ENCODE data around the gene SLC48A1.
"Not testable (repeated sequence)": the region's sequence is repeated elsewhere in the genome, so short reads cannot be mapped to it uniquely, and the experiment has no call there.

The SLC48A1 gene

GRCh38 chr12:47813511-47814196 is 40.6 kb downstream of the SLC48A1 start:
- DNase-seq = no peak

GRCh38 chr12:47814539-47815170 is 41.6 kb downstream of the SLC48A1 start:
- no peak for DNase-seq

GRCh38 chr12:47815447-47815846 is 42.4 kb downstream of the SLC48A1 start:
- not testable (repeated sequence) for DNase-seq

DNA sequence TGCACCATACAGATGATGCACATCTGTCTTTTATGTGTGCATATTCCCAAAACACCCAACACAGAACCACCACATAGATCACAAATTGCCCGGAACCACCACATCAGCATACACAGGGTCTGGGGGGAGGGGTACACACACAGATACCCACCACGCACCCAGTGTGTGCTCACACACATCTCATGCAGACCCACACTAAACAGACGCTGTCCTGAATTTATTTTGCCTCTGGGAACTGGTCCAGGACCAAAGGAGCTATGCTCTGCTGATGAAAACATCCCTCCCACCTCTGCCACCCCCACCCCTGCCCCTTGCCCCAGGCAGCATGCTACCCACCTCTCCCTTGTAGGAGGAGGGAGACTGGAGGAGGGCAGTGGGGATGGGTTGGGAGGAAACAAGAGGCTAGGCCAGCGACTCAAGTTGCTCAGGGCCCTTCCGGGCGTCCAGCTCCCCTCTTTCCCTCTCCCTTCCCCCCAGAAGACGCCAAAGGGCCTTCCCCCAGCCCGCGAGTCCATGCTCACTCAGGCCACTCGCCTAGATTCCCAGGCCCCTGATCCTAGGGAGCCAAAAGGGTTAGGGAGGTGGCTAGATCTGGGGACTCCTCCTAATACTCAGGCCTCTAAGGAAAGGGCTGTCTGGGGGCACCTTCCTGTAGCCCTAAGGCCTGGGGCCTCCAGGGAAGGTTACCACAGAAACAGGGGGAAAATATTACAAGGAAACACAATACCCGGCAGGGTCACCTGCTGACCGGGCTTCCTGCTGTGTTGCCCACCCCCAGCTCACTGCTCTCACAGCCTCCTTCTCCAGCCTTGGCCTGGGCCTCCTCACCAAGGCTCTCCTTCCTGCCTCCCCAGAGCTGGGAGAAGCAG is 43.6 kb downstream of the SLC48A1 start:
- no peak for DNase-seq

DNA sequence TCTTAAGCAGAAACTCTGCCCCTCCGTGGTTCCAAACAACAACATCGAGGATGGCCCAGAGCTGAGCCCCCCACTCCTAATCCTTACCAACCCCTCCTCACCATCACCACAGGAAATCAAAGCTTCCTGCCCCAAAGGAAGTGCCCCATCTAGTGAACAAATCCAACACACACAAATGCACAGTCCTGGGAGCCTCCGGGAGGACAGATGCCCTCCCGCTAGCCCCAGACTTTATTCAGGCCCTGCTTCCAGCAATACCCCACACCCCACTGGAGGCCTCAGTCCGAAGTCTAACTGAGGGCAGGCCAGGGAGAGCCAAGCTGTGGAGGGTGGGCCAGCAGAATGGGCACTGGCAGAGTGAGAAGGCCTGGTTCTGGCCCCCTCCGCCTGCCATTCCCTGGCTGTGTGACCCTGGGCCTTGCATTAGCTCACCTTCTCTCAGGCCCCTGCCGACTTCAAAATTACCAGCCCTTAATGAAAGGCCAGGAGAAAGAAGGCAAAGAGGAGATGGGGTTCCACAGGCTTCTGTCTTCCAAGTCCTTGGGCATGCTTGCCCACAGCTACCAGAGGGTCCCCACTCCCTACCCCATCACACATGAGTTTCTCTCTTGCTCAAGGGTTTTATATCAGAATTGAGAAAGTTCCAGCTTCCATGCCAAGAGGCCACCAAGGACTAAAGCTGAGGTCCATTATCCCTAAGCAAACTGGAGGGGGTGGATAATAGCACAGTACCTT is 44.4 kb downstream of the SLC48A1 start:
- DNase-seq = no peak

- no peak for DNase-seq
Measured at GRCh38 chr12:47818007-47818376, 45.0 kb downstream of the SLC48A1 start.

GRCh38 chr12:47818467-47819137 is 45.6 kb downstream of the SLC48A1 start:
- DNase-seq = no peak

DNA sequence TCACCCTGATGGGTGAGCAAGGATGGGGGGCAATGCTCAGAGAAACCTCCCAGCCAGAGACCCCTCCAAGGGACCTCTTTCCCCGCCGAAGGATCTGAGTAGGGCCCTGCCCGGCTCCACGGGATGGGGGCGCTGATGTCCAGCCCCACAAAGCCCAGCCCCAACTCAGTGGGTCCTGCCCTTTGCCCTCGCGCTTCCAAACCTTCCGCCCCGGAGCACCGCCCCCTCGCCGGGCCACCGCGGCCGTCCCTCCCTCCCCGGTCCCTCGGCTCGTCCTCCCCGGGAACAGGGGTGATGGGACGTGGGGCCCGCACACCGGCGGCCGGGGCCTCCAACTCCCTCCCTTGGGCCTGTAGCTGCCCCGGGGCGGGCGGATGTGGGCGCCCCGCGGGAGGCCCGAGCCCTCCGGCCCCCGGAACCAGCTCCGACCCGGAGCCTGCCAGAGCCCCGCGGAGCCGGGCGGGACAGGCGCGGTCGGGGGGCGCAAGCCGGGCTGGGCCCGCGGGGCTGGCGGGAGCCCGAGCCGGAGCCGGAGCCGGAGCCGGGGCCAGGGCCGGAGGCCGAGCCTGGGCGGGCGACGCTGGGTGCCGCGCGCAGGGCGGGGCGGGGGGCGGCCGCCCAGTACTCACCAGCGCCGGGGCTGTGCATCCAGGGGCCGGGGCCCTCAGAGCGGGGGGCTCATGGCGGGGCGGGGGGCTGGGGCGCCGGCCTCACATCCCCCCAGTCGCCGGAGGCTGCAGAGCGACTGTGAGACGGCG is 46.3 kb downstream of the SLC48A1 start:
- no peak for DNase-seq

- peak in 1 of 2 experiments; percentile 32 for DNase-seq
Measured at GRCh38 chr12:47819896-47820630, 47.0 kb downstream of the SLC48A1 start, which contains the start of gene HDAC7. Gene HDAC7 (minus strand): TSS chr12:47819903. CDS start chr12:47819785, 118 bp downstream.

- DNase-seq = no peak
Measured at GRCh38 chr12:47820631-47821345, 47.8 kb downstream of the SLC48A1 start.

DNA sequence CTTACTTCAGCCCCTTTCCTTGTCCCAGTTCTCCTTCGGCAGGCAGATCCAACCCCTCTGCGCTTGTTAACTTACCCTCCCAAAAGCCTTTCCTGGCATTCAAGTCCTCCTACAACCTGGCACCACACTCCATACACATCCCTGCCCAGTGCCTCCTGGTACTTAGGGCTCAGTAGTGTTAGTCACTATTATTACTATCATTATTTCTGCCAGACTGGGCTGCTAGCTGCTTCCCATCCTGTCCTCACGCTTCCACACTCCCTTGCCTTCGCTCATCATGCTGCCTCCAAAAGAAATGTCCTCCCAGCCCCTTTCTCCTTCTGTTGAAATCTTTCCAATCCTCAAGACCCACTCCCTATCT is 48.3 kb downstream of the SLC48A1 start:
- no peak for DNase-seq

- no peak for DNase-seq
Measured at GRCh38 chr12:47822401-47822800, 49.4 kb downstream of the SLC48A1 start.

- no peak for DNase-seq
Measured at GRCh38 chr12:47822863-47823262, 49.8 kb downstream of the SLC48A1 start.

DNA sequence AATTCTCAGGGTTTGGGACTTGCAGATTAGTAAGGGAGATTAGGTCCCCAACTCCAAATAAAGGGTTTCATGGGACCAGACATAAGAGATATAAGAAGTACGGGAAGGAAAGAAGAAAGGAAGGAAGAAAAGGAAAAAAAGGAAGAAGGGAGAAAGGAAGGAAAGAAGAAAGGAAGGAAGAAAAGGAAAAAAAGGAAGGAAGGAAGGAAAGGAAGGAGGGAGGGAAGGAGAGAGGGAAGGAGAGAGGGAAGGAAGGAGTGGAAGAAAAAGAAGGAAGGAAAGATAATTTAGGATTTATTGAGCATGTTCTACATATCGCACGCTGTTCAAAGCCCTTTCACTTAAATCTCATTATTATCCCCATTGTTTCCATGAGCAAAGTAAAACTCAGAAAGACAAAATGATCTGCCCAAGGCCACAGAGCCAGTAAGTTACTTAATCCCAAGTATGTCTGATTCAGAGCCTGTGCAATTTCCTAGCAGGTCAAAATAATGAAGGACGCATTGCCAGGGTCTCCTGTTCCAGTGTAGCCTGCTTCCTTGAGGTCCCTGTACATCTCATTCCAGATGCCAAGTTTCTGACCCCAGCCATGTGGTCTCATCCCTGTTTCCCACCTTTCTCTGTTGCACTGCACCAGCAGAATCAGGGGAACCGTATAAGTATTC is 50.5 kb downstream of the SLC48A1 start:
- DNase-seq = no peak

DNA sequence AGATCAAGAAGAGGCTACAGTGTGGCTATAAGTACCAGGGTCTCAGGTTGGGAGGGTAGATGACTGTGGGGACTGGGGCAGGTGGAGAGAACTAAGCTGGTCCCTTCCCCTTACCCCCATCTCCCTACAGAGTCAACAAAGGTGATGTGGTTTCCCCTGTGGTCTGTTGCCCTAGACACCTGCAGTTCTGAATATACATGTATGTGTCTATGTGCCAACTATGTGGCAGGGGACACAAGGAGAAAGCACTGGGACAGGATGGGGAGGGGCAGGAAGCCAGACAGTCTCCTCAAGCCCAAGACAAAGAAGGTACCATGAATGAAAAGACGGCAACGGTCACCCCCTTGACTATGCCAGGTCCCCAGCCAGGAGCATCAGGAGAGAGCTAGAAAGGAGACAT is 51.2 kb downstream of the SLC48A1 start:
- no peak for DNase-seq

DNA sequence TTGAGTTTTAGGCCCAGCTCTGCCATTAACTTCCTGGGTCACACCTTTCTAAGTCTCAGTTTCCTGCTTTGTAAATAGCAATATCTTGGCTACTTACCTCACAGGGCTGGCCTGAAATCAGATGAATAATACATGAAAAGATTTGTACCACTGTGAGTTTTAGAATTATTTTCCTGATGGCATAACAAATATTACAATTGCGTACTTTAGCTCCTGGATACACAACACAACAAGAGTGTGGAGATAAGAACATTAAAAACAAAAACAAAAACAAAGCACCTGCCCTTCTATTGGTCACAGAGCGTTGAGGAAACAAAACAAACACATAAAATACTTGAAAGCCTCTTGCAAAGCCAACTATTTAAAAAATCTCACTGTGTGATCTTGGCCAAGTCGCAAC is 51.6 kb downstream of the SLC48A1 start:
- no peak for DNase-seq

DNA sequence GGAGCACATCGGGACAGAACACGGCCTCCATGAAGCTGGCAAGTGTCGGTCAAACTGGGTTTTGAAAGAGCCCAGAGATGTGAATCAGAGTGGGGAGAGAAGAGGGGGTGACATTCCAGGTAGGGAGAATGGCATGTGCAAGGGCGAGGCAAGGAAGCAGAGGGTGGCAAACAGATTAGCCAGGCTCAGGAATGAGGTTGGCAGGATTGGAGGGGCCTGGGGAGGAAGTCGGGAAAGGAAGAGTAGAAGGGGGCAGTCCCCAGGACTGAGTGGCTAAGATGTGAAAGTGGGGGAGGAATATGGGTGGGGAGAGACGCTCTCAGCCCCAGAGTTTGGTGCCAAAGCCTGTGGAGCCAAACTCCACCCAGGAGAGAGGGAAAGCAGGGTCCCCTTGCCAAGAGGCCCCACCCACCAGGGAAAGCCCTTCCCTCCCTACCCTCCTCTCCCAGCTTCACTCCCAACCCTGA is 52.2 kb downstream of the SLC48A1 start:
- DNase-seq = no peak

DNA sequence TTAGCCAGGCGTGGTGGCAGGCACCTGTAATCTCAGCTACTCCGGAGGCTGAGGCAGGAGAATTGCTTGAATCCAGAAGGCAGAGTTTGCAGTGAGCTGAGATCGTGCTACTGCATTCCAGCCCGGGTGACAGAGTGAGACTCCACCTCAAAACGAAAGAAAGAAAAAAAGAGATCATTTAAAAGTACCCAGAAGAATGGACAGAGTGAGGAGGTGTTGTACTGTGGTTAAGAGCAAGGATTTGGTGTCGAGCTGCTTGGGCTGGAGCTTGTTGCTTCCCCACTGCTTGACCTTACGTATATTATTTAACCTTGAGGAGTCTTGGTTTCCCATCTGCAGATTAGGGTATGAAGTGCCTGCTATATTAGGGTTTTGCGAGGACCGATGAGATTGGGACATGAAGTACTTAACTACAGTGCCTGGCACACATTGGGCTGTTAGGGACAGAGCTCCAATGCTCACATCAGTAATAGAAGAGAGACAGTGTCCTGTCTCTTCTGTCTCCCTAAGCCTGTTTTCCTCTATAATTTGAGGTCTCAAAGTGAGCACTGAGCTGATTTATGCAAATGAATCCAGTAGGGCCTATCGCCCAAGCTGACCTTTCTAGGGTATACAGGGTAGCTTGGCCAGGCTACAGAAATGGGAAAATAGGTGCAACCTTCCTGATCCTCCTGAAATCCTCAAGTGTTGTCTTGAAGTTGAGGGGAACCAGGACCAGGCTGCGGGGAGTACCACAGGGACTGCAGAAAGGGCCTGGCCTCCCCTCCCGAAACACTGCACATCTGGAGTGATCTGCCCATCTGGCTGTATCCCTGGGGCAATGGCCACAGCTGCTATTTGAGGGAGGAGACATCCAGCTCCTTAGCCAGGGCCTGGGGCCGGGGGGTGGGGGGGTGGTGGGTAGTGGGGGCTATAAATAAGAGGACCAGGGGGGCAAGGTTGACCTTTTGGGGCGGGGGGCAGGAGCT is 55.3 kb downstream of the SLC48A1 start:
- DNase-seq = no peak
